Erythroblast (primary cell): ENCODE data around the gene BFSP2.

Experiments
- GATA1 ChIP-seq: IDR thresholded peaks from 2 replicates; pipeline ENCODE4 v1.6.1; 2011; ENCODE audit warnings: low read depth, mild to moderate bottlenecking, control low read depth, low read length, moderate library complexity
- POLR2A ChIP-seq: IDR thresholded peaks from 2 replicates; pipeline ENCODE4 v1.6.1; 2011; ENCODE audit warnings: mild to moderate bottlenecking, low read length

DNA sequence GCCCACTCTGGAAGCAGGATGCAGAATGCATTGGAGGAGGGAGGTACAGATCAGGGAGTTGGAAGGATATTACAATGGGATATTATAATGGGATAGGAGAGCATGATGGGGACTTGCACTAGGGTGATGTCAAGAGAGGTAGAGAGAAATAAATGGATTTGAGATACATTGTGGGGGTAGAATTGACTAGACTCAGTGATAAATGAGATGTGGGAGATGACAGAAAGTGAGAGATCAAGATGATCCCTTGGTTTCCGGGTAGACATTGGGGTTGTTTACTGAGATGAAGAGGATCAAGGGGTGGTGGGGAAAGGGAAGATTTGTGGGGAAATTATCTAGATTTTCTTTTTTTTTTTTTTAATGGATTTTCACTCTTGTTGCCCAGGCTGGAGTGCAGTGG lies 42.7 kb downstream of the BFSP2 start:
- TF ChIP-seq POLR2A, result no peak
- no peak for TF ChIP-seq GATA1
